Spleen (tissue), 7 donors: ENCODE measurements around the gene CGREF1.

Source experiments
- POLR2A ChIP-seq, 3 donors: fragments of 450-650 bp; IDR thresholded peaks; one replicate each; pipeline ENCODE4 v1.5.1; 2017; ENCODE audit warnings: antibody characterized with exemption in 3 of 3, mild to moderate bottlenecking in 1 of 3
- TF ChIP-seq, protein P1 (sequence below), 11 experiments: fragments of 200-600 bp in 7 of 11; fragments of 450-650 bp in 4 of 11; sonication (generic) in 4 of 11; IDR thresholded peaks in 8 of 11; conservative IDR thresholded peaks in 3 of 11; 1 replicate in 7 of 11; 2 replicates in 4 of 11; pipeline versions ENCODE4 v1.4.0 to v1.8.0; 2016 to 2021; ENCODE audit warnings: antibody characterized with exemption in 11 of 11, inconsistent platforms in 4 of 11, mild to moderate bottlenecking in 1 of 11
- donor health status: DM: no; HTN: no; CAD: no; lungs with moderate emphysema.
- donor health status: DM: no; HTN: no; CAD: no.
- donor health status: DM: no; HTN: no; CAD: no.

DNA sequence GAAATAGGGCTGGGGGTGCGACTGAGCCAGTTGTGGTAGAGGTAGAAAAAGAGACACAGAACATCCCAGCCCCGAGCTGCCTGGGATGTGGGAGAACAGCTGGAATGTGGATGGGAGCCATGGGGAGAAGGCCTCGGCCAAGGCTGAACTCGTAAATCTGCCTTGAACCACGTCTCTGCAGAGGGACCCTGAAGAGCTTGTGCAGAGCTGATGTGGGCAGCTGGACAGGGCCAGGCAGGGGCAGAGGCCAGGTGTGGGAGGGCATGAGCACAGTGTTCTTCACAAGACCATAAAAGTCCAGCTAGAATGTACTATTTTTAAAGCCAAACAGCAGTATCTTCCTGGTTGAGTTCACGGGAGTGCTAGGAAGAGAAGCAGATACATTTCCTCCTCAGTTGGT, 35.6 kb upstream of the CGREF1 start:
- TF ChIP-seq, protein P1, sequence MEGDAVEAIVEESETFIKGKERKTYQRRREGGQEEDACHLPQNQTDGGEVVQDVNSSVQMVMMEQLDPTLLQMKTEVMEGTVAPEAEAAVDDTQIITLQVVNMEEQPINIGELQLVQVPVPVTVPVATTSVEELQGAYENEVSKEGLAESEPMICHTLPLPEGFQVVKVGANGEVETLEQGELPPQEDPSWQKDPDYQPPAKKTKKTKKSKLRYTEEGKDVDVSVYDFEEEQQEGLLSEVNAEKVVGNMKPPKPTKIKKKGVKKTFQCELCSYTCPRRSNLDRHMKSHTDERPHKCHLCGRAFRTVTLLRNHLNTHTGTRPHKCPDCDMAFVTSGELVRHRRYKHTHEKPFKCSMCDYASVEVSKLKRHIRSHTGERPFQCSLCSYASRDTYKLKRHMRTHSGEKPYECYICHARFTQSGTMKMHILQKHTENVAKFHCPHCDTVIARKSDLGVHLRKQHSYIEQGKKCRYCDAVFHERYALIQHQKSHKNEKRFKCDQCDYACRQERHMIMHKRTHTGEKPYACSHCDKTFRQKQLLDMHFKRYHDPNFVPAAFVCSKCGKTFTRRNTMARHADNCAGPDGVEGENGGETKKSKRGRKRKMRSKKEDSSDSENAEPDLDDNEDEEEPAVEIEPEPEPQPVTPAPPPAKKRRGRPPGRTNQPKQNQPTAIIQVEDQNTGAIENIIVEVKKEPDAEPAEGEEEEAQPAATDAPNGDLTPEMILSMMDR (IDR thresholded peaks at IDR 0.05 in 8 of 11, conservative IDR thresholded peaks at IDR 0.05 in 3 of 11) = no peak
- TF ChIP-seq POLR2A (IDR thresholded peaks at IDR 0.05) = no peak
